ENCODE data around the gene ZBTB12. TPM values are rescaled to one million over a fixed set of nuclear protein-coding genes. Genes with fewer than 3 reads are reported as not detected.
A peak's percentile ranks its signal among the peaks of the same experiment; 100 is the strongest.

Gene ZBTB12
- total RNA-seq, 1 donor: 3.6 TPM

DNA sequence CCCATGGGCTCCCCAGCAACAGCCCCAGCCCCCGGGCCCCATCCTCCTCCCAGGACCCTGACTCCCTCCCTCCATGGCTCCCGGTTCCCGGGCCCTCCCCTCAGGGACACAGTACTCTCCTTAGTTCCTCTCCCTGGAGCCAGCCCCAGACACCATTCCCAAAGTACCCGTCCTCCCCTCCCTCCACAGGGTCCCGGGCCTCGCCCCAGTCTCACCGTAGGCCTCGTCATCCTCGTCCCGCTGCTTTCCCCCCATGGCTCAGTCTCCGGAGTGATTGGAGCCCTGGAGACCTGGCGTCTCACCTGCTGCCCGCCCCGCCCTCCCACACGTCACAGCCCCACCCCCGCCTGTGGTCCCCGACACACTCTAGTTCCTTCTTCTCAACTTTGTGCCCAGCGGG is 23.2 kb downstream of the ZBTB12 start, which contains the start of gene SLC44A4:
TSS of gene SLC44A4 (minus strand) at position 272 of the 400 bp plus-strand sequence. CDS start at position 255, 17 bp downstream.
- Histone ChIP-seq H3K36me3 (ENCODE audit: insufficient read depth, low read length) (peaks cover 37% of the 10 kb centered on the region), H3K4me3 (ENCODE audit: insufficient read depth, low read length) (no peak within 1 kb of the TSS), H3K4me2 (ENCODE audit: insufficient read depth, low read length) (no peak within 1 kb of the TSS), H3K4me1 (ENCODE audit: insufficient read depth, low read length) (no peaks in the 10 kb centered on the region), H3K79me2 (ENCODE audit: insufficient read depth, low read length) (no peaks in the 10 kb centered on the region), H4K20me1 (ENCODE audit: insufficient read depth, low read length) (no peaks in the 10 kb centered on the region), H3K27ac (ENCODE audit: low read depth, low read length) (no peak within 1 kb of the TSS), H3K9me3 (ENCODE audit: low read depth, low read length) (no peaks in the 10 kb centered on the region), H3K27me3 (ENCODE audit: insufficient read depth, low read length) (no peaks in the 10 kb centered on the region), H2AFZ (ENCODE audit: low read length) (no peak within 1 kb of the TSS)
- peak; percentile 42 for DNase-seq (ENCODE audit: insufficient read length, low spot score, missing footprints)
- TF ChIP-seq, protein P1, sequence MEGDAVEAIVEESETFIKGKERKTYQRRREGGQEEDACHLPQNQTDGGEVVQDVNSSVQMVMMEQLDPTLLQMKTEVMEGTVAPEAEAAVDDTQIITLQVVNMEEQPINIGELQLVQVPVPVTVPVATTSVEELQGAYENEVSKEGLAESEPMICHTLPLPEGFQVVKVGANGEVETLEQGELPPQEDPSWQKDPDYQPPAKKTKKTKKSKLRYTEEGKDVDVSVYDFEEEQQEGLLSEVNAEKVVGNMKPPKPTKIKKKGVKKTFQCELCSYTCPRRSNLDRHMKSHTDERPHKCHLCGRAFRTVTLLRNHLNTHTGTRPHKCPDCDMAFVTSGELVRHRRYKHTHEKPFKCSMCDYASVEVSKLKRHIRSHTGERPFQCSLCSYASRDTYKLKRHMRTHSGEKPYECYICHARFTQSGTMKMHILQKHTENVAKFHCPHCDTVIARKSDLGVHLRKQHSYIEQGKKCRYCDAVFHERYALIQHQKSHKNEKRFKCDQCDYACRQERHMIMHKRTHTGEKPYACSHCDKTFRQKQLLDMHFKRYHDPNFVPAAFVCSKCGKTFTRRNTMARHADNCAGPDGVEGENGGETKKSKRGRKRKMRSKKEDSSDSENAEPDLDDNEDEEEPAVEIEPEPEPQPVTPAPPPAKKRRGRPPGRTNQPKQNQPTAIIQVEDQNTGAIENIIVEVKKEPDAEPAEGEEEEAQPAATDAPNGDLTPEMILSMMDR (IDR thresholded peaks at IDR 0.05; ENCODE audit: extremely low read depth, low read depth, low read length): no peak

DNA sequence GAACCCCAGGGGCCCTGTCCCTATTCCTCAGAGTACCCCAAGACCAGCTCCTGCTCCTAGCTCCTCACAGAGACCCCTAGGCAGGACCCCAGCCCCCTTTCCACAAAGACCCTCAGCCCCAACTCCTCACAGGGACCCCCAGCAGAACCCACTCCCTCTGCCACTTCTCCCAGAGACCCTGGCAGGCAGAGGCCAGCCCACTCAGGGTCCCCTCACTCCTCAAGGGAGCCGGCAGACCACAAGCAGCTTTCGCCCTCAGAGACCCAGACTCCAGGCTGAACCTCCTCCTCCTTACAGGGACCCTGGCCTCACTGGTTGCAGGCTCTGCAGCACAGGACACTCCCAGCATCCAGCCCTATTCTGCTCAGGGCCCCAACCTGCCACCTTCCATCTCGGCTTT is 23.7 kb downstream of the ZBTB12 start:
- H3K36me3 ChIP-seq (ENCODE audit: insufficient read depth, low read length): peaks cover 32% of the 10 kb centered on the region
- TF ChIP-seq, protein P1 (IDR thresholded peaks at IDR 0.05; ENCODE audit: extremely low read depth, low read depth, low read length): no peak
- no peaks in the 10 kb centered on the region for H3K27me3 ChIP-seq (ENCODE audit: insufficient read depth, low read length)
- H3K79me2 ChIP-seq (ENCODE audit: insufficient read depth, low read length): no peaks in the 10 kb centered on the region
- no peak overlapping the region for H3K4me3 ChIP-seq (ENCODE audit: insufficient read depth, low read length)
- H3K27ac ChIP-seq (ENCODE audit: low read depth, low read length): no peak overlapping the region
- no peaks in the 10 kb centered on the region for H3K4me1 ChIP-seq (ENCODE audit: insufficient read depth, low read length)
- no peaks in the 10 kb centered on the region for H3K9me3 ChIP-seq (ENCODE audit: low read depth, low read length)
- no peaks in the 10 kb centered on the region for H4K20me1 ChIP-seq (ENCODE audit: insufficient read depth, low read length)
- DNase-seq (ENCODE audit: insufficient read length, low spot score, missing footprints): peak; percentile 27
- no peak overlapping the region for H3K4me2 ChIP-seq (ENCODE audit: insufficient read depth, low read length)
- H2AFZ ChIP-seq (ENCODE audit: low read length): no peak overlapping the region

DNA sequence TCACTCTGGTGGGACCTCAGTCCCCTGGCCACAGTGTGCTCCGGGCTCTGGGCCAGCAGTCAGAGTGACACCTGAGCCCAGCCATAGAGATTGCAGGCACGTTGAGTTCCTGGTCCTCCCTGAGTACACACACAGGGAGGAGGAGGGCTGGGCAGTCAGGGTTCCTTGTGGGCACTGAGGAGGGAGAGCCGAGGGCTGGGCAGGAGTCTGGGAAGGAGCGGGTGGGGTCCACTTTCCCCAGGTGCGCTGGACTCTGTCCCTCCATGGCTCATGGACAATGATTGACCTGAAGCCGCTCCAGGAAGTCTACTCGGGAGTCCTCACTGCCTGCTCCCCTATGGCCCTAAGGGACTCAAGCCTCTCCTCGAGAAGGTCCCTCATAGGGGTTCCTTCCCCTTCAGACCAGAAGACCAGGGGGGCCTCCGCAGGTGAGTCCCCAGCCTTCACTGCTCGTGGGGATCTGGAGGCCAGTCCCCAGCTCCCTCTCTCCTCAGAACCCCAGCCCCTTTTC is 24.2 kb downstream of the ZBTB12 start:
- H3K4me2 ChIP-seq (ENCODE audit: insufficient read depth, low read length): no peak overlapping the region
- H3K4me1 ChIP-seq (ENCODE audit: insufficient read depth, low read length): no peaks in the 10 kb centered on the region
- no peak overlapping the region for H2AFZ ChIP-seq (ENCODE audit: low read length)
- peaks cover 27% of the 10 kb centered on the region for H3K36me3 ChIP-seq (ENCODE audit: insufficient read depth, low read length)
- no peaks in the 10 kb centered on the region for H3K9me3 ChIP-seq (ENCODE audit: low read depth, low read length)
- H3K79me2 ChIP-seq (ENCODE audit: insufficient read depth, low read length): no peaks in the 10 kb centered on the region
- H4K20me1 ChIP-seq (ENCODE audit: insufficient read depth, low read length): no peaks in the 10 kb centered on the region
- H3K4me3 ChIP-seq (ENCODE audit: insufficient read depth, low read length): no peak overlapping the region
- H3K27me3 ChIP-seq (ENCODE audit: insufficient read depth, low read length): no peaks in the 10 kb centered on the region
- no peak overlapping the region for H3K27ac ChIP-seq (ENCODE audit: low read depth, low read length)
- peak; percentile 62 for DNase-seq (ENCODE audit: insufficient read length, low spot score, missing footprints)
- TF ChIP-seq, protein P1 (IDR thresholded peaks at IDR 0.05; ENCODE audit: extremely low read depth, low read depth, low read length): no peak

DNA sequence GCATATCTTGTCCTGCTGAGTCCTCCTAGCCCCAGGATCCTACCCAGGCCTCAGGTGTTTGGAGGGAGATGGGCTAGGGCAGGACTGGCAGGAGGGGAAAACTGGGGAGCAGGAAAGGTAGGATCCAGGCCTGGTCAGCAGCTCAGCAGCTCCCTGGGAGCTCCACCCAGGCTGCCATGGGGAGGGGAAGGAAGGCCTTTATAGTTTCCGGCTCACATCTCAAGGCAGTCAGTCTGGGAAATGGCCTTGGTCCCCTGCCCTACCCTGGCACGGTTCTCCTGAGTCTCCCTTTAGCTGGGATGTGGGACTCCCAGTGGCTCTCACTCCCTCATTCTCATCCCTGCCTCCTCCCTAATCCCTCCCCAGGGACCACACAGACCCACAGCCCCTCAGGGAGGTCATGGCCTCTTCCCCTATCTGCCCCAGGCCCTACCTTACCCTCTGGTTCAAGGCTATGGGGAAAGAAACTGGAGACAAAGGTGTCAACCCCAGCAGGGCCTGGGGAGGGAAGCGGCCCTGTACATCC is 24.7 kb downstream of the ZBTB12 start:
- Histone ChIP-seq H4K20me1 (ENCODE audit: insufficient read depth, low read length) (no peaks in the 10 kb centered on the region), H3K27me3 (ENCODE audit: insufficient read depth, low read length) (no peaks in the 10 kb centered on the region), H3K27ac (ENCODE audit: low read depth, low read length) (no peak overlapping the region), H3K79me2 (ENCODE audit: insufficient read depth, low read length) (no peaks in the 10 kb centered on the region), H3K9me3 (ENCODE audit: low read depth, low read length) (no peaks in the 10 kb centered on the region), H3K4me2 (ENCODE audit: insufficient read depth, low read length) (no peak overlapping the region), H3K4me3 (ENCODE audit: insufficient read depth, low read length) (no peak overlapping the region), H3K36me3 (ENCODE audit: insufficient read depth, low read length) (peaks cover 23% of the 10 kb centered on the region), H2AFZ (ENCODE audit: low read length) (no peak overlapping the region), H3K4me1 (ENCODE audit: insufficient read depth, low read length) (no peaks in the 10 kb centered on the region)
- TF ChIP-seq, protein P1 (IDR thresholded peaks at IDR 0.05; ENCODE audit: extremely low read depth, low read depth, low read length): no peak
- peak; percentile 41 for DNase-seq (ENCODE audit: insufficient read length, low spot score, missing footprints)

Measured in osteoblast (primary cell).